Ovary (tissue), 3 donors: ENCODE measurements around the gene OR6K3.

ENCODE experiments used
- CTCF ChIP-seq, 3 donors: fragments of 450-650 bp in 2 of 3; fragments of 200-600 bp in 1 of 3; IDR thresholded peaks; one replicate each; pipeline versions ENCODE4 v1.5.1 to v1.8.0; 2016 to 2022; ENCODE audit warnings: antibody characterized with exemption in 3 of 3, mild to moderate bottlenecking in 1 of 3
- POLR2A ChIP-seq: fragments of 450-650 bp; IDR thresholded peaks from one replicate; pipeline ENCODE4 v1.6.1; 2017; ENCODE audit warnings: antibody characterized with exemption, mild to moderate bottlenecking, moderate library complexity
- donor health status: DM: no; HTN: no; CAD: no.

DNA sequence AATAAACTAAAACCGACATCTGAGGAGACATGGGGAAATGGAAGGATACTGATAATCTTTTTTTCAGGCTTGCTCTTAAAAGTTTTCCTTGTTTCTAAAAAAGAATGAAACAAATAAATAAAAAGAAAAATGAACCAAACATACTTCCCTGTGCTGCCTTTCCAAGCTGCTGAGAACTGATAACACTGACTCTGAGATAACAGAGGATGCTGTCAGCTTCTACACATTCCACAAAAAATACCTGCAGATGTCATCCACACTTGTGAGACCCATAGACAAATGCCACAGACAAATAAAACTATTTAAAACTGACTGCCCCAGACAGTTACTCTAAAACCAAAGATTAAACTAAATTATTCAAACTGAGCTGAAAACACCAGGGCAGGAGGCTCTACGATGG lies 12.0 kb upstream of the OR6K3 start:
- no peak for TF ChIP-seq CTCF (IDR thresholded peaks at IDR 0.05)
- TF ChIP-seq POLR2A, result no peak
